Measurements from ENCODE around the gene KCTD15.
"Not testable (repeated sequence)": the region's sequence is repeated elsewhere in the genome, so short reads cannot be mapped to it uniquely, and the experiment has no call there.

KCTD15 gene

DNA sequence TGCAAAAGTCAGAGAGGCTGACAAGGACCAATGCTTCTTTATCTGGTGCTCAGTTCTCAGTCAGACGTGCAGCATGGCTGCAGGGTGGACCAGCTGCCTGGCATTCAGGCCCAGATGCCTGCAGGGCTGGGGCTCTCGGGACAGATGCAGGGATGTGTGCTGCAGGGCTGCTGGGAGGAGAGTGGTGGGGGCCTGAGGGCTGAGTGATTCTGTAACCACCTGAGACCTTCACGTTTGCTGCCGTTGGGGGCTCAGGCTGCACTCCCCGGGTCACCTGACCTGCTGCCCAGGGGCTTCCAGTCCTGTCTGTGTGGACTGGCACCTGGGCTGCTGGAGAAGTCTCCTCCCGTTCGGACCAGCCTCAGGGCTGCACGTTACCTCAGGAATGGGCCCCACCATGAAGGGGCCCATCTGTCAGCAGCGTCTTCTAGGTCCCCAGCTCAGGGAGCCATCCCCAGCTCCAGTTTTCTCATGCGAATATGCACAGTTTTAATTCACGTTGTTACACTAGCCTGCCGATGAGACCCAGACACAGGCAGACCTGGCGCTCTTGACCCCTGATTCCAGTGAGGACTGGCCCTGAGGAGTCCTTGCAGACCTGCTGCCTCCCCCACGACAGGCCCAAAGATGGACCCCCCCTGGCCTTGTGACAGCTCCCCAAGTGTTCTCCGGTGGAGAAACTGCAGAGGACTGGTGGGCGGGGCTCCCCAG is 16.9 kb downstream of the KCTD15 start:
- DNase-seq (ENCODE audit: low read depth in 3 of 3), result no peak

DNA sequence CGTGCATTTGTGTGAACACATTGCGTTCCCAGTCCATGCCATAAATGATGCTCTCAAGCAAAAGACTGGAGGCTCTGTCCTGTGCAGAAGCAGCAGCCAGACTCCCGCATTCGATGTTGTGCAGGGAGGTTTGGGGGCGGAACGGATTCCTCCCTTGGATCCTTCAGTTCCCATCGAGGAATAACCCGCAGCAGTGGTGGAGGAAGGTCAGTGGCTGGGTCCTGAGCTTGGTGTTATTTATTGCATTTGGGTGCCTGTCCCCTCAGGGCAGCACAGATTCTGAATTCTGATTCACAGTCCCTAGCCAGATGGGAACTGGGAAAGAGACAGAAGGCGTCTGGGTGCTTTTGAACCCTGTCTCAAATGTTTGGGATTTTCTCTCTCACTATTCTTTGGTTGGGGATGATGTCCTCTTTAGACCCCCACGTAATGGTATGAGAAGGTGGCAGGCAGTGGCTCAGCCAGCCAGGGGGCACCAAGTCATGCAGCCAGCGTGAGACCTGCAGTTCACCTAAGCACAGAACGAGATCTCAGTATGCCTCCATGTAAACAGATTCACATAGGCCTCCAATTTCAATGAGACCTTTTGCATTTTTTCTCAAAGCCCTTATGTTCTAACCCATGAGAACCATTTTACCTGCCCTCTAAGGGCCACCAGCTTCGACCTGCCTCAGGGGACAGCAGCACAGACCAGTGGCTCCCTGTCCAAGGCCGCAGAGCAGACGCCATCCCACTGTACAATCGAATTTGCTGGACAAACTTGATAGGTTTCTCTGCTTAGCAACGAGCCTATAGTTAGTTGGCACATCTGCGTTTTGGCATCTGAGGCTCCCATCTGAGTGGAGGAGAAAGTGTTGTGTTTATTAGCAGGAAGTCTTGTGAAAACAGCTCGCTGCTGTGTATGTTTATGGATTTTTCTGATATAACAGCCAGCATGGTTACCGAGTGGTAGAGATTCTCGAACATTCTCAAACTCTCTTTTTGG is 17.8 kb downstream of the KCTD15 start:
- DNase-seq (ENCODE audit: low read depth in 3 of 3), result no peak

DNA sequence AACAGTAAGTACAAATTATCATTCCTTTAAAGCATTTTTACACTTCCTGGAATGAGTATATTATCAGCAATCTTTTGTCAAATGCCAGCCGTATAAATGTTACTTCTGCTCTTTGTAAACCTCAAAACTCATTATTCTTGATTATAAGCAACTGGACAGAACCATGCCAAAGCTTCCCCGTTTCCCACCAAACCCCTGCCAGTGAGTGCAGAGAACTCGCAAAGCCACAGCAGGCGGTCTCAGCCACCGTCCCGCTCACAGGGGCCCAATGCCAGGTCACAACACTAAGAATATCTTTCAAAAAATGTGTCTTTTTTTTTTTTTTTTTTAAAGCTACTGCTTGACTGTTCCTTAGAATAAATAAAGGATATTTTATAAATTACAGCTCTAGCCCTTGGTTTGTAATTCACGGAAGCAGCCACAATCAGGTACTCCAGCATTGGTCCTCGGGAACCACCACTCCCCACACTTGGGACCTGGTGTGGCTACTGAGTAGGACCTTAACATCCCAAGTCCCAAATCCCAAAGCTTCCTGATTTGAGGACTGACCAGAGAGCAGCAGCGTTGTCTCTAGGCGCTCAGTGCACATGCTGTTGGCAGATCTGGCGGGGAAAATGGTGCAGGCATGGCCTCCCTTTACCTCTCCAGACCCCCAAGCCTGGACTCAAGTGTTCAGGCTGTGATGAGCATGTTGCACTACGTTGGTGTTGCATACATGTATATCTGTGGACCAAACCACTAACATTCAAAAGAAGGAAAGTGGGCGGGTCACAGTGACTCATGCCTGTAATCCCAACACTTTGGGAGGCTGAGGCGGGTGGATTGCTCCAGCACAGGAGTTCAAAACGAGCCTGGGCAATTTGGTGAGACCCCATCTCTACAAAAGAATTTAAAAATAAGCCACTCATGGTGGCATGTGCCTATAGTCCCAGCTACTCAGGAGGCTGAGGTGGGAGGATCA is 19.0 kb downstream of the KCTD15 start:
- DNase-seq (ENCODE audit: low read depth in 3 of 3), result no peak

DNA sequence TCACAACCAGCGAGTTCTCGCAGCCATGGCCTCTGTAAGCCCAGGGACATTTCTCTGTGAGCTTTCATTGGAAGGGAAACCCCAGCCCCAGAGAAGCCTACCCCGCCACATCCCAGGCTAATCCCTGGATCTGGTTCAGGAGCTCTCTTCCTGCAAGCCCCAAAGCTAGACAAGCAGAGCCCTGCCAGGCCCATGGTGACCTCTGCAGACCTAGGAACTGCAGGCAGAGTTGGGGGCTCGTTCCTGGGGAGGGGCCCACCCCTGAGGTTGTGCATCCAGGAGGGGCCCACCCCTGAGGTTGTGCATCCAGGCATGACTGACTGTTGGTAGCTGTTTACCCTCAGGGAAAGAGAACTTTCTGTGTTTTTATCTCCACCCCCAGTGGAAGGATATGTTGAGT is 21.7 kb downstream of the KCTD15 start:
- DNase-seq (ENCODE audit: low read depth in 3 of 3), result no peak

DNA sequence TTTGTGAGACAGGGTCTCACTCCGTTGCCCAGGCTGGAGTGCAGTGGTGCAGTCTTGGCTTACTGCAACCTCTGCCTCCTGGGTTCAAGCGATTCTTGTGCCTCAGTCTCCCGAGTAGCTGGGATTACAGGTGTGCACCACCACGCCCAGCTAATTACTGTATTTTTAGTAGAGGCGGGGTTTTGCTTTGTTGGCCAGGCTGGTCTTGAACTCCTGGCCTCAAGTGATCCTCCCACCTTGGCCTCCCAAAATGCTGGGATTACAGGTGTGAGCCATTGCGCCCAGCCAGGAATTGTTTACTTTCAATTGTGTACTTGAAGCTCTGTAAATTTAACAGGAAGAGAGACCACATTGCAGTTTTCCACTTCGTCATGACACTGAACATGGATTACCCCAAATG is 22.4 kb downstream of the KCTD15 start:
- DNase-seq (ENCODE audit: low read depth in 3 of 3), result not testable (repeated sequence)

DNA sequence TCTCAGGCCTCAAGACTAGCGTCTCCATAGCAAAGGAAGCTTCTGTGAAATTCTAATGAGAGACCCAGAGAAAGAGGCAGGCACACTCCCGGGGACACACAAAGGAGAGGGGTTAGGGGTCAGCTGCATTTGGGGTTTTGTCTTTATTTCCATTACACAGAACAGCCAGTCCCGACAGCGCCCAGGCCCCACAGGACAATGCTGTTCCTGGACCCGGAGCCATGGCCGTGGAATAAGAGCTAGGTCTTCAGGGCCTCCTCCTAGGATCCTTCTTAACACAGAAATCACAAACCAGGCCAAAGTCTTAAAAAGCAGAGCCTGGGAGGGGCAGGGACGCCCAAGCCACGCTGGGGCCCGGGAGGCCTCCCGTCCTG is 22.8 kb downstream of the KCTD15 start:
- no peak for DNase-seq (ENCODE audit: low read depth in 3 of 3)

DNA sequence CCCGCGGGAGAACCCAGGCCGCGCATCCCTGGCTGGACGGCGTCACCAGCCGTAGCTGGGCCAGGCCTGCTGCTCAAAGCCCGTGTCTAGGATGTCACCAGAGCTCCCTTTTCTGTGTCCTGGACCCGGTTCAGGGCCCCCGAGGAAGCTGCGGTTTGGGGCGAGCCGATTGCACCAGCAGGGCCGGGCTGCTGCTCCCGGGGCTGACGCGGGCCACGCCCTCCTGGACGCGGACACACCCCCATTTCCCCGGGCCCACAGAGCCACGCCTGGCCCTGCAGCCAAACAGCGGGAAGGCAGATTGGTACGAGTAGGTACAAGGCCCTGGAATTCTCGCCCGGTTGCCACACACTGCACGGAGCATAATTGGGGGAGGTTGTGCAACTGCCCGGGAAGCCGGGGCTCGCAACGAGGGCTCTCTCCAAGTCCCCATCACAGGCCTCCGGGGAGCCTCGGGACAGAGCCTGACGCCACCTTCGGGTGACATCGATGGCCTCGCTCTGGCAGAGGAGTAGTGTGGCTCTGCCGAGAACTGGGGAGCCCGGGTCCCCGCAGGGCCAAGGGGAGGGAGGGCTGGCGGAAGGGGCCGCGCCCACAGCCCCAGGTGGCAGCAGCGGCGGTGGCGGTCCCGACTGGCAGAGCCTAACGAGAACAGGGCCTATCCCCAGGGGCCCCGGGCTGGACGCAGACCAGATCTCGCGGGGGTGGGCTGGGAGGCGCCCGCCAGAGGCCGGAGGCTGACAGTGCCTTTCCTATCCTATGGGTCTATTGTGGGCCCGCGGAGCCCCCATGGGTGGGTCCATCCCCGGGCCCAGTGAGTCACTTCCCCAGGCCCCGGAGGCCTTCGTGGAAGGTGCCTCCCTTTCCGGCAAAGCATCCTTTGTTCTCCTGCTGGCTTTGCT is 23.5 kb downstream of the KCTD15 start:
- DNase-seq (ENCODE audit: low read depth in 3 of 3), result peak in 2 of 3 experiments; percentile 36 to 74

DNA sequence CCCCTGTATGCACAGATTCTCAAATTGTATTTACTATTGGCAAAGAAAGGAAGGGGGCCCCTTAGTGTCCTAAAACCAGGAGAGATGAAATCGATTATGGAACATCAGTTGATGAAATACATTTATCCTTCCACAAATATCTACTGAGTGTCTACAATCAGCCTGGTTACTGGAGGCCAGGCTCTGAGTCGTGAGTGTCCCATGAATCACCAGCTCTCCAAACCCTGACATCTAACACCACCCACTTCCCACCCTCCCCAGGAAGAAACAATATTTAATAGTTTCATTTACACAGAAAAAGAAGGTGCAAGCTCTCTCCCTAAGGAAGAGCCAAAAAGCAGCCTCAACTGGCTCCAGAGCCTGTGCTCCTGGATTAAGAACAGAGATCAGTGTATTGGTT is 25.2 kb downstream of the KCTD15 start:
- DNase-seq (ENCODE audit: low read depth in 3 of 3), result no peak

DNA sequence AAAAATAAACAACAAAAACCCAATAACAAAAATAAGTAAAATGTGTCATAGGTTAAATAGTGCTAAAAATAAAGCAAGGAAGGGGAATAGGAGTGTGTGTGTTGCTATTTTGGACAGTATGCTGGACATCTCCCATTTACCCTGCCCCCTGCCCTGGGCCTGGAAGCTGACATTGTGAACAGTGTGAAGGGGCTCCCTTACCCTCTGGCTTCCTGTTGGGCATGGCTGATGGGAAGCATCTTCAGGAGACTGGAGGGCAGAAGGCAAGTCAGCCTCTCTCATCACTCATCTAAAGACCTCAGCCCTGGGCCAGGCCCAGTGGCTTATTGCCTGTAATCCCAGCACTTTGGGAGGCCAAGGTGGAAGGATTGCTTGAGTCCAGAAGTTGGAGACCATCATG is 26.7 kb downstream of the KCTD15 start:
- no peak for DNase-seq (ENCODE audit: low read depth in 3 of 3)

DNA sequence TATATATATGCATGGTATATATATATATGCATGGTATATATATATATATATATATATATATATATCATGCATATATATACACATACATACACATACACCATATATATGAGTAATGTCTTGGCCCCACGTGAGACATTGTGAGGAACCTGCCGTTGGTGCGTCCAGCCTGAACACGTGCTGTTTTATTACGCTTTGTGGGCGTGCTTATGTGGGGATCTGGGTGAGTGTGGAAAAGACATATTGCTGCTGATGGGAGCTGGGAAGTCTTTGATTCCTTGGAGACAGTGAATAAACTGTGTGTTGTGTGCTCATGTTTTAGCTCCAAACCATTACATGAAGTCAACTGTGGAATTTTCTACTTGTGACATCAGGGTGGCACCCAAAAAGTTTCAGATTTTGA is 28.9 kb downstream of the KCTD15 start:
- DNase-seq (ENCODE audit: low read depth in 3 of 3), result no peak

DNA sequence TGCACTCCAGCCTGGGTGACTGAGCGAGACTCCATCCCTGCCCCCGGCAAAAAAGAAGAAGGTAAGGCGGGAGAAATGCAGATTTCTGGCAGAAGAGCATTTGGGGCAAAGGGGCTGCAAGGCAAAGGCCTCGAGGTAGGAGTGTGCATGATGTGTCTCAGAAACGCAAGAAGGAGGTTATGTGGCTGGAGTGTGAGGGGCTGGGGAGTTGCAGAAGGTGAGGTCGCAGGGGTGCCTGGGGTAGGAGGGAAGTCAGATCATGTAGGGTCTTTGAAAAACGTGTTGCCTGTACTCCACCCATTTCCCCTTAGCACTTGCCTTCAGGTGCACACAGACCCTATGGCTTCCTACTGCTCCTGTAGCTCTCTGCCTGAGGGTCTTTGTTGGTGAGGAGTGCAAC is 29.9 kb downstream of the KCTD15 start:
- DNase-seq (ENCODE audit: low read depth in 3 of 3), result no peak

DNA sequence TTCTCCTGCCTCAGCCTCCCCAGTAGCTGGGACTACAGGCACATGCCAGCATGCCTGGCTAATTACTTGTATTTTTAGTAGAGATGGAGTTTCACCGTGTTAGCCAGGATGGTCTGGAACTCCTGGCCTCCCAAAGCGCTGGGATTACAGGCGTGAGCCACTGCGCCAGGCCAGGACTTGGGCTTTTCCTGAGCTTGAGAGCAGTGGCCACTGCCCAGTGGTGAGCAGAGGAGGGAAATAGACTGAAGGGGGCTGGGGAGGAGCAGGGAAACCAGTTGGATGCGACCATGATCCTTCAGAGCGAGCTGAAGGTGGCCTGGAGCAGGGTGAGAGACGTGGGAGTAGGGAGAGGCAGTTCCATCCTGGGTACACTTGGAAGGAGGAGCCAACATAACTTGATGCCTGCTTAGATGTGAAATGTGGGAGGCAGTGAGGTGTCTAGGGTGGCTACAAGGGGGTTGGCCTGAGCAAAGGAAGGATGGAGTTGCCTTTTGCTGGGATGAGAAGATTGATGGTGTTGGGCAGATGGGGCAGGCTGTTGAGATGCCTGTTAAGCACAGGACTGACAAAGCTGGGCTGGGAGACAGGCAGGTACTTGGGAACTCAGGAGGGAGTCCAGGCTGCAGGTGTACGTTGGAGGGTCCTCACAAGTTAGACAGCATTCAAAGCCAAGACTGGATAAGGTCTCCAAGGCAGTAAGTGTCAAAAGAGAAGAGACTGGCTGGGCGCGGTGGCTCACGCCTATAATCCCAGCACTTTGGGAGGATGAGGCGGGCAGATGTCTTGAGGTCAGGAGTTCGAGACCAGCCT is 31.8 kb downstream of the KCTD15 start:
- DNase-seq (ENCODE audit: low read depth in 3 of 3), result no peak

DNA sequence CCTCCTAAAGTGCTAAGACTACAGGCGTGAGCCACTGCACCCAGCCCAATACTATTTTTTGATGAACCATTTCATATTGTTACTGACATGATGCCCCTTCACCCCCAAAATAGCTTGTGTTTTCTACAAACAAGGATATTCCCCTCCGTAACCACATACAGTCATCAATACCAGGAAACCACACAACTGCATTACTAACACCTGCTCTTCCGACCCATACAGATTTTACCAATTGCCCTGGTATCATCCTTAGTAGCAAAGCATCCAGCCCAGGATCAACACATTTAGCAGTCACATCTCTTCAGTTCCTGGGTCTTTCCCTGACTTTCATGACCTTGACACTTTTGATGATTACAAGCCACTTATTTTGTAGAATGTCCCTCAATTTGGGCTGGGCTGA is 33.6 kb downstream of the KCTD15 start:
- DNase-seq (ENCODE audit: low read depth in 3 of 3), result no peak

DNA sequence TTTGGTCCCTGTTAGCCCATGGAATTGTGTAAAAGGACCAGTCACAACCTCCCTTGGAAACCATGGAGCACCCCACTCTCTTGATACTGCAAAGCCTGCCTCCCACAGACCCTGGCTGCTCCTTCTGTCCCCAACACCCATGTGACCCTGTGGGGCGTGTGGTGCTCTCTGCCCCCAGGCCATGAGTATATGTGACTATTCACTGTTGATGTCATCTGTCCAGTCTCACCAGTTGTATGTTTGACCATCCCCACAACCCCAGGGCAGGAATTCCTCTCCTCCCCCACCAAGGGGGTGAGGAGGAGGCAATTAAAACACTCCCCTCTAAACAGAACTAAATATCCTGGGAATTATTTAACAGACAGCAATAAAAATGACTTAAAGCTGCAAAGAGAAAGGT is 35.2 kb downstream of the KCTD15 start:
- no peak for DNase-seq (ENCODE audit: low read depth in 3 of 3)

DNA sequence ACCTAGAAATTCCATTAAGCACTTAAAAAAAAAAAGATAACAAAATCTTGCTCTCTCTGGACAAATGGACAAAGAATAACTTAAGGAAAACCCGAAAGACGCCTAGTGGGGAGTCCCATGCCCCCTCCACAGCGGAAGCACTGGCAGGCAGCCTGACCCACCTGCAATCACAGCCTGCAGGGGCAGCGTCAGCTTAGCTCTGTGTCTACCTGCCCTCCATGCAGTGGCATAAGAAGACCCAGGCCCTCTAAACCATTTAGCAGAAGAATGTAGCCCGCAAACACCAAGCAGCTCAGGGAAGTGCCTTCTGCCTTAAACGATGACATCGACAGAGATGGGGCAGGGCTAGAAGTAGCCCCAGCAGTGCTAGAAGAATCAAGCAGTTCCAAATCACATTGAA is 36.0 kb downstream of the KCTD15 start:
- no peak for DNase-seq (ENCODE audit: low read depth in 3 of 3)

DNA sequence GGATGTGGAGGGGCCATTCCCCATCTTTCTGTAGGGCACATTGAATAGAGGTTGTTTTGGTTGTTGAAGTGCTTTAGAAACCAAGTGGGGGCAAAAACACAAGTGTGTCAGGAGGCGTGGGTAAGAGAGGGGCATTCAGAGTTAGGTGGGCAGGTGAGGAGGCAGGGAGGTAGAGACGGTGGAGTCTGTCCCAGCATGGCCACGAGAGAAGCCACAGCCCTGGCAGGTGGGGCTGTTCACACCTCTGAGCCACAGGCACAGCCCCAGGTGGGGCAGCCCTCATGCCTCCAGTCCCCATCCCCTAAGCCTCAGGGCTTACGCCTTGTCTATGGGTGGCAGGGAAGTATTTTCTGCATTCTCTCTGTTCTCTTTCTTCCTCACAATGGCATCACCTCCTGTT is 43.7 kb downstream of the KCTD15 start:
- no peak for DNase-seq (ENCODE audit: low read depth in 3 of 3)

DNA sequence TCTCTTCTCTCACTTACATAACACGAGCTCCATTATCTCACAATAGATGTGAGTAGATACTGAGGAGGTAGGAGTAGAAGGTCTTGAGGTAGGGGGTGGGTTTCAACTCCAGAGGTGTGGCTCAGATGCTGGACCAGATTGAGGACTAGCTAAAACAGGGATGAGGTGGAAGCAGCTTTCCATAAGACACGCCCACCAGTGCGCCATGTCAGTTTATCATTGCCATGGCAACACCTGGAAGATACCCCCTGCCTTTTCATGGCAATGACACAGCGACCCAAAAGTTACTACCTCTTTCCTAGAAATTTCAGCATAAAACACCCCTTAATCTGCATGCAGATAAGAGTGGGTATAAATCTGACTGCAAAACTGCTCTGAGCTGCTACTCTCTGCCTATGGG is 44.1 kb downstream of the KCTD15 start:
- DNase-seq (ENCODE audit: low read depth in 3 of 3), result no peak

DNA sequence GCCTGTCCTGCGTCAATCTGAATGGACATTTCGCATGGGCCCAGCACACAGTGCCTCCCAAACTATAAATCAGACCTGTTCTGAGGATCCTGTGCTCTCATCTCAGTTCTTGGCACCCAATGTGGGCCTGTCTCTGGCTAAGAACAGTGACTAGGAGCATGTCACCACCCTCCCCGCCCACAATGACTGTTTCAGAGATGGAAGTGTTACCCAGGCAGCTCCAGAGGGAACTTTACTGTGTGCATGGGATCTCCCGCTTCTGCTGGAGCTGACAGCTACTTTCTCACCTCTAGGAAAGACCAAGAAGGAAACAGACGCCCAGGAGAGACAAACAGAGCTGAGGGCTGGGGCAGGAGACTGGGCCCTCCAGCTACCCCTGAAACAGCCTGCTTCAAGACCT is 45.0 kb downstream of the KCTD15 start:
- no peak for DNase-seq (ENCODE audit: low read depth in 3 of 3)

DNA sequence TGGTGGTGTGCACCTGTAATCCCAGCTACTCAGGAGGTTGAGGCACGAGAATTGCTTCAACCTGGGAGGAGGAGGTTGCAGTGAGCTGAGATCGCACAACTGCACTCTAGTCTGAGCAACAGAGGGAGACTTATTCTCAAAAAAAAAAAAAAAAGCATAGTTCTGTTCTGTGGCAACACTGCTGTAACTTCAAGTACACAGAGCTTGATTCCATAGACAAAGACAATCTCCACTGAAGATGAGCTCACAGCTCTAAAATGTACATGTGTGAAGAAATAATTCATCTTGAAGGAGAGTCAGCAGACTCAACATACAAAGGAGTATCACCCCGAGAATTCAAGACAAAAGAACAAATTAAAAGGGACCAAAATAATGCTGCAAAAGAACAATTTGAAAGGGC is 47.8 kb downstream of the KCTD15 start:
- DNase-seq (ENCODE audit: low read depth in 3 of 3), result no peak

DNA sequence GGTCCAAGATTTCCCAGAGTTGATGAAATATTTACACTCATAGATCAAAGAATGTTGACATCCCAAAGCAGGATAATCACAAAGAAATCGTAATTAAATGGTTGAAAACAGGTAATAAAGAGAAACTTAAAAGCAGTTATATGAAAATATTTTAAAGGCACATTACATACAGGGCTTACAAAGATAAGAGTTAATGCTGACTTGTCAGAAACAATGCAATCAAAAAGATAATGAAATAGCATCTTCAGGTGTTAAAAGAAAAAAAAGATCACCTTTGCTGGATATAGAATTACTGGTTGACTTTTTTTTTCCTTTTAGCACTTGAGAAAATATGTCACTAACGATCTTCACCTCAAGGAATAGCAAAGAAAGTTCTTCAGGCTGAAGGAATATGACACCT is 48.8 kb downstream of the KCTD15 start:
- no peak for DNase-seq (ENCODE audit: low read depth in 3 of 3)

All from stimulated activated CD4-positive, alpha-beta T cell treated with anti-CD3 and anti-CD28 coated beads, TNF-alpha, amount 100 ng/mL, for 24 hours (primary cell).